H9 (cell line): ENCODE results near the gene UTS2B. TPM values are rescaled to one million over a fixed set of nuclear protein-coding genes. Genes with fewer than 3 reads are reported as not detected.

Source experiments
- DNase-seq: peaks from one replicate; pipeline ENCODE4 v3.0.0-alpha.2; 2017
- H2AFZ ChIP-seq: one replicate; pipeline ENCODE4 v1.6.1; 2013; ENCODE audit warnings: mild to moderate bottlenecking, low read length, control low read depth, moderate library complexity
- H2AK5ac ChIP-seq: 2 replicates; pipeline ENCODE4 v1.6.1; 2013; ENCODE audit warnings: low read length, control low read depth, mixed read lengths; ENCODE audit not compliant: insufficient read length
- H2BK120ac ChIP-seq: one replicate; pipeline ENCODE4 v1.6.1; 2013; ENCODE audit warnings: low read depth, mild to moderate bottlenecking, low read length, control low read depth, inconsistent platforms; ENCODE audit not compliant: poor library complexity, severe bottlenecking
- H2BK12ac ChIP-seq: 2 replicates; pipeline ENCODE4 v1.6.1; 2013; ENCODE audit warnings: low read length, control low read depth, mixed read lengths, low read depth; ENCODE audit not compliant: insufficient read length
- H2BK15ac ChIP-seq: 2 replicates; pipeline ENCODE4 v1.6.1; 2013; ENCODE audit warnings: low read depth, low read length, control low read depth
- H2BK20ac ChIP-seq: one replicate; pipeline ENCODE4 v1.6.1; 2013; ENCODE audit warnings: low read depth, mild to moderate bottlenecking, low read length, control low read depth, inconsistent platforms; ENCODE audit not compliant: poor library complexity, severe bottlenecking
- H2BK5ac ChIP-seq: 2 replicates; pipeline ENCODE4 v1.6.1; 2013; ENCODE audit warnings: low read length, control low read depth, mixed read lengths; ENCODE audit not compliant: insufficient read length
- H3K14ac ChIP-seq: 2 replicates; pipeline ENCODE4 v1.6.1; 2013; ENCODE audit warnings: low read length, control low read depth; ENCODE audit not compliant: insufficient read depth
- H3K18ac ChIP-seq: 2 replicates; pipeline ENCODE4 v1.6.1; 2013; ENCODE audit warnings: low read depth, mild to moderate bottlenecking, mixed read lengths, low read length, control low read depth; ENCODE audit not compliant: insufficient read length
- H3K23ac ChIP-seq: 2 replicates; pipeline ENCODE4 v1.6.1; 2013; ENCODE audit warnings: low read length, control low read depth, mixed read lengths, low read depth; ENCODE audit not compliant: insufficient read length
- H3K23me2 ChIP-seq: 2 replicates; pipeline ENCODE4 v1.6.1; 2013; ENCODE audit warnings: low read depth, mild to moderate bottlenecking, mixed read lengths, low read length, control low read depth; ENCODE audit not compliant: insufficient read length, poor library complexity, severe bottlenecking
- H3K27ac ChIP-seq: 2 replicates; pipeline ENCODE4 v1.5.1; 2013; ENCODE audit warnings: low read length, control low read depth, mixed read lengths, low read depth; ENCODE audit not compliant: insufficient read length
- H3K27me3 ChIP-seq: 2 replicates; pipeline ENCODE4 v1.6.1; 2013; ENCODE audit warnings: low read length, control low read depth, inconsistent platforms; ENCODE audit not compliant: insufficient read depth
- H3K4ac ChIP-seq: 2 replicates; pipeline ENCODE4 v1.6.1; 2013; ENCODE audit warnings: low read depth, mild to moderate bottlenecking, control low read depth, inconsistent platforms, low read length, moderate library complexity
- H3K4me1 ChIP-seq: 2 replicates; pipeline ENCODE4 v1.6.1; 2013; ENCODE audit warnings: low read length, control low read depth, inconsistent platforms; ENCODE audit not compliant: insufficient read depth
- H3K4me2 ChIP-seq: 2 replicates; pipeline ENCODE4 v1.6.1; 2013; ENCODE audit warnings: low read length, control low read depth, mixed read lengths; ENCODE audit not compliant: insufficient read length, insufficient read depth
- H3K56ac ChIP-seq: 2 replicates; pipeline ENCODE4 v1.6.1; 2013; ENCODE audit warnings: low read depth, mild to moderate bottlenecking, mixed read lengths, low read length, control low read depth; ENCODE audit not compliant: insufficient read length
- H3K79me1 ChIP-seq: 2 replicates; pipeline ENCODE4 v1.6.1; 2013; ENCODE audit warnings: low read depth, mild to moderate bottlenecking, moderate library complexity, low read length, control low read depth, inconsistent platforms; ENCODE audit not compliant: insufficient read depth, poor library complexity, severe bottlenecking
- H3K79me2 ChIP-seq: 2 replicates; pipeline ENCODE4 v1.6.1; 2013; ENCODE audit warnings: low read length, control low read depth, inconsistent platforms; ENCODE audit not compliant: insufficient read depth
- H3K9ac ChIP-seq: 2 replicates; pipeline ENCODE4 v1.6.1; 2013; ENCODE audit warnings: low read length, control low read depth, mixed read lengths; ENCODE audit not compliant: insufficient read length; ENCODE audit errors: extremely low read depth
- H3K9me3 ChIP-seq: one replicate; pipeline ENCODE4 v1.6.1; 2013; ENCODE audit warnings: low read depth, low read length, inconsistent platforms; ENCODE audit not compliant: control insufficient read depth
- H3T11ph ChIP-seq: one replicate; pipeline ENCODE4 v1.6.1; 2013; ENCODE audit warnings: mild to moderate bottlenecking, low read length, control low read depth, inconsistent platforms
- H4K20me1 ChIP-seq: one replicate; pipeline ENCODE4 v1.6.1; 2013; ENCODE audit not compliant: control insufficient read depth, insufficient read length, insufficient read depth
- H4K5ac ChIP-seq: 2 replicates; pipeline ENCODE4 v1.6.1; 2013; ENCODE audit warnings: low read depth, mild to moderate bottlenecking, mixed read lengths, low read length, control low read depth; ENCODE audit not compliant: insufficient read length
- H4K8ac ChIP-seq: replicated peaks from 2 replicates; pipeline ENCODE4 v1.6.1; 2013; ENCODE audit warnings: low read length, control low read depth, mixed read lengths, low read depth; ENCODE audit not compliant: insufficient read length
- H4K91ac ChIP-seq: 2 replicates; pipeline ENCODE4 v1.6.1; 2013; ENCODE audit warnings: low read depth, mild to moderate bottlenecking, moderate library complexity, mixed read lengths, low read length, control low read depth; ENCODE audit not compliant: insufficient read length
- H3K27ac Mint-ChIP-seq, 3 experiments: 2 replicates in 2 of 3; 3 replicates in 1 of 3; pipeline ENCODE4 v1.8.0; 2020 to 2021; ENCODE audit warnings: mixed read lengths in 3 of 3, mild to moderate bottlenecking in 1 of 3, moderate library complexity in 1 of 3
- H3K27me3 Mint-ChIP-seq: 2 replicates; pipeline ENCODE4 v1.8.0; 2021; ENCODE audit warnings: low read depth, mild to moderate bottlenecking, moderate library complexity, mixed read lengths
- H3K36me3 Mint-ChIP-seq, 3 experiments: 2 replicates in 2 of 3; 3 replicates in 1 of 3; pipeline ENCODE4 v1.8.0; 2020 to 2021; ENCODE audit warnings: low read depth in 3 of 3, mixed read lengths in 3 of 3; ENCODE audit not compliant: insufficient read depth in 1 of 3
- H3K4me1 Mint-ChIP-seq, 2 experiments: 2 replicates each; pipeline ENCODE4 v1.8.0; 2020; ENCODE audit warnings: mixed read lengths in 2 of 2
- H3K4me3 Mint-ChIP-seq, 2 experiments: 2 replicates in 1 of 2; 3 replicates in 1 of 2; pipeline ENCODE4 v1.8.0; 2020 to 2021; ENCODE audit warnings: mild to moderate bottlenecking in 2 of 2, mixed read lengths in 2 of 2, moderate library complexity in 1 of 2
- H3K9me3 Mint-ChIP-seq, 2 experiments: 2 replicates in 1 of 2; 3 replicates in 1 of 2; pipeline ENCODE4 v1.8.0; 2020; ENCODE audit warnings: mild to moderate bottlenecking in 2 of 2, mixed read lengths in 2 of 2, moderate library complexity in 1 of 2
- CTCF ChIP-seq: fragments of 200-600 bp; sonication (generic); conservative IDR thresholded peaks from 3 replicates; pipeline ENCODE4 v1.8.0; 2021; ENCODE audit warnings: antibody characterized with exemption, mild to moderate bottlenecking
- WGBS: extraction: QIAGEN DNeasy Blood & Tissue Kit; methylation state at CpG from one replicate; pipeline ENCODE4 v1.1.7; 2013; ENCODE audit warnings: missing lambda C conversion rate, low lambda C conversion rate, mixed read lengths; ENCODE audit not compliant: insufficient read length; ENCODE audit errors: extremely low coverage; 5-methylcytosine and 5-hydroxymethylcytosine counted together
- long read RNA-seq: library from polyadenylated mRNA; unstranded; transcript quantifications from one replicate; pipeline ENCODE4 v2.0.0, GENCODE V29; 2020
- total RNA-seq: library from RNA; stranded (reverse); gene quantifications from 2 replicates; pipeline ENCODE4 v1.2.1, GENCODE V29; 2021

UTS2B gene
- total RNA-seq = 0.09 and 0.26 TPM in 2 replicates
- long read RNA-seq = 0 reads

- Histone ChIP-seq H2BK120ac (no peak within 1 kb of the TSS), H3K23me2 (peaks cover 10% of the 10 kb centered on the region), H3K56ac (no peak within 1 kb of the TSS), H2BK12ac (no peak within 1 kb of the TSS), H3K23ac (no peak within 1 kb of the TSS), H3K18ac (peak within 1 kb of the TSS; percentile 68), H3K27ac (no peak within 1 kb of the TSS), H3K4ac (no peak within 1 kb of the TSS), H2AFZ (no peak within 1 kb of the TSS), H4K91ac (no peak within 1 kb of the TSS), H2AK5ac (no peak within 1 kb of the TSS), H3K79me2 (no peaks in the 10 kb centered on the region), H3K9ac (peak within 1 kb of the TSS; percentile 31), H3K27me3 (peaks cover 11% of the 10 kb centered on the region; the same call in 1 of the 2 replicates), H3K4me2 (peak within 1 kb of the TSS; percentile 64), H2BK15ac (no peak within 1 kb of the TSS), H4K5ac (no peak within 1 kb of the TSS), H3K4me1 (peaks cover 6% of the 10 kb centered on the region), H4K20me1 (no peaks in the 10 kb centered on the region), H3T11ph (no peak within 1 kb of the TSS), H3K9me3 (no peaks in the 10 kb centered on the region), H3K79me1 (no peaks in the 10 kb centered on the region), H2BK20ac (no peak within 1 kb of the TSS), H3K14ac (peak within 1 kb of the TSS; percentile 77; the same call in 1 of the 2 replicates), H4K8ac (no peak within 1 kb of the TSS), H2BK5ac (no peak within 1 kb of the TSS)
- peaks cover 26 to 42% of the 10 kb centered on the region in 2 experiments for H3K4me1 Mint-ChIP-seq
- H3K36me3 Mint-ChIP-seq = no peaks in the 10 kb centered on the region; a peak in 1 of 7 replicates
- no peaks in the 10 kb centered on the region for H3K9me3 Mint-ChIP-seq
- peak within 1 kb of the TSS; percentile 81 to 88 for H3K4me3 Mint-ChIP-seq
- DNase-seq = peak; percentile 50
- peak within 1 kb of the TSS in 2 of 3 experiments; percentile 84 to 88; a peak in 5 of 7 replicates for H3K27ac Mint-ChIP-seq
- TF ChIP-seq CTCF = no peak
- WGBS = no CpG with 5 or more reads among the region's 37 CpGs
- H3K27me3 Mint-ChIP-seq = peaks cover 33% of the 10 kb centered on the region
Observed at GRCh38 chr3:191329654-191330529, at the start of gene UTS2B. Gene UTS2B (minus strand): TSS chr3:191330526. CDS start chr3:191282189, 48,337 bp downstream.
